H9 (cell line): Measurements from ENCODE around the gene GADD45GIP1. TPM values are rescaled to one million over a fixed set of nuclear protein-coding genes. Genes with fewer than 3 reads are reported as not detected.

ENCODE experiments used
- DNase-seq: peaks from one replicate; pipeline ENCODE4 v3.0.0-alpha.2; 2017
- H2AFZ ChIP-seq: one replicate; pipeline ENCODE4 v1.6.1; 2013; ENCODE audit warnings: mild to moderate bottlenecking, low read length, control low read depth, moderate library complexity
- H2AK5ac ChIP-seq: 2 replicates; pipeline ENCODE4 v1.6.1; 2013; ENCODE audit warnings: low read length, control low read depth, mixed read lengths; ENCODE audit not compliant: insufficient read length
- H2BK120ac ChIP-seq: one replicate; pipeline ENCODE4 v1.6.1; 2013; ENCODE audit warnings: low read depth, mild to moderate bottlenecking, low read length, control low read depth, inconsistent platforms; ENCODE audit not compliant: poor library complexity, severe bottlenecking
- H2BK12ac ChIP-seq: 2 replicates; pipeline ENCODE4 v1.6.1; 2013; ENCODE audit warnings: low read length, control low read depth, mixed read lengths, low read depth; ENCODE audit not compliant: insufficient read length
- H2BK15ac ChIP-seq: 2 replicates; pipeline ENCODE4 v1.6.1; 2013; ENCODE audit warnings: low read depth, low read length, control low read depth
- H2BK20ac ChIP-seq: one replicate; pipeline ENCODE4 v1.6.1; 2013; ENCODE audit warnings: low read depth, mild to moderate bottlenecking, low read length, control low read depth, inconsistent platforms; ENCODE audit not compliant: poor library complexity, severe bottlenecking
- H2BK5ac ChIP-seq: 2 replicates; pipeline ENCODE4 v1.6.1; 2013; ENCODE audit warnings: low read length, control low read depth, mixed read lengths; ENCODE audit not compliant: insufficient read length
- H3K14ac ChIP-seq: 2 replicates; pipeline ENCODE4 v1.6.1; 2013; ENCODE audit warnings: low read length, control low read depth; ENCODE audit not compliant: insufficient read depth
- H3K18ac ChIP-seq: 2 replicates; pipeline ENCODE4 v1.6.1; 2013; ENCODE audit warnings: low read depth, mild to moderate bottlenecking, mixed read lengths, low read length, control low read depth; ENCODE audit not compliant: insufficient read length
- H3K23ac ChIP-seq: 2 replicates; pipeline ENCODE4 v1.6.1; 2013; ENCODE audit warnings: low read length, control low read depth, mixed read lengths, low read depth; ENCODE audit not compliant: insufficient read length
- H3K23me2 ChIP-seq: 2 replicates; pipeline ENCODE4 v1.6.1; 2013; ENCODE audit warnings: low read depth, mild to moderate bottlenecking, mixed read lengths, low read length, control low read depth; ENCODE audit not compliant: insufficient read length, poor library complexity, severe bottlenecking
- H3K27ac ChIP-seq: 2 replicates; pipeline ENCODE4 v1.5.1; 2013; ENCODE audit warnings: low read length, control low read depth, mixed read lengths, low read depth; ENCODE audit not compliant: insufficient read length
- H3K27me3 ChIP-seq: 2 replicates; pipeline ENCODE4 v1.6.1; 2013; ENCODE audit warnings: low read length, control low read depth, inconsistent platforms; ENCODE audit not compliant: insufficient read depth
- H3K4ac ChIP-seq: 2 replicates; pipeline ENCODE4 v1.6.1; 2013; ENCODE audit warnings: low read depth, mild to moderate bottlenecking, control low read depth, inconsistent platforms, low read length, moderate library complexity
- H3K4me1 ChIP-seq: 2 replicates; pipeline ENCODE4 v1.6.1; 2013; ENCODE audit warnings: low read length, control low read depth, inconsistent platforms; ENCODE audit not compliant: insufficient read depth
- H3K4me2 ChIP-seq: 2 replicates; pipeline ENCODE4 v1.6.1; 2013; ENCODE audit warnings: low read length, control low read depth, mixed read lengths; ENCODE audit not compliant: insufficient read length, insufficient read depth
- H3K56ac ChIP-seq: 2 replicates; pipeline ENCODE4 v1.6.1; 2013; ENCODE audit warnings: low read depth, mild to moderate bottlenecking, mixed read lengths, low read length, control low read depth; ENCODE audit not compliant: insufficient read length
- H3K79me1 ChIP-seq: 2 replicates; pipeline ENCODE4 v1.6.1; 2013; ENCODE audit warnings: low read depth, mild to moderate bottlenecking, moderate library complexity, low read length, control low read depth, inconsistent platforms; ENCODE audit not compliant: insufficient read depth, poor library complexity, severe bottlenecking
- H3K79me2 ChIP-seq: 2 replicates; pipeline ENCODE4 v1.6.1; 2013; ENCODE audit warnings: low read length, control low read depth, inconsistent platforms; ENCODE audit not compliant: insufficient read depth
- H3K9ac ChIP-seq: 2 replicates; pipeline ENCODE4 v1.6.1; 2013; ENCODE audit warnings: low read length, control low read depth, mixed read lengths; ENCODE audit not compliant: insufficient read length; ENCODE audit errors: extremely low read depth
- H3K9me3 ChIP-seq: one replicate; pipeline ENCODE4 v1.6.1; 2013; ENCODE audit warnings: low read depth, low read length, inconsistent platforms; ENCODE audit not compliant: control insufficient read depth
- H3T11ph ChIP-seq: one replicate; pipeline ENCODE4 v1.6.1; 2013; ENCODE audit warnings: mild to moderate bottlenecking, low read length, control low read depth, inconsistent platforms
- H4K20me1 ChIP-seq: one replicate; pipeline ENCODE4 v1.6.1; 2013; ENCODE audit not compliant: control insufficient read depth, insufficient read length, insufficient read depth
- H4K5ac ChIP-seq: 2 replicates; pipeline ENCODE4 v1.6.1; 2013; ENCODE audit warnings: low read depth, mild to moderate bottlenecking, mixed read lengths, low read length, control low read depth; ENCODE audit not compliant: insufficient read length
- H4K8ac ChIP-seq: replicated peaks from 2 replicates; pipeline ENCODE4 v1.6.1; 2013; ENCODE audit warnings: low read length, control low read depth, mixed read lengths, low read depth; ENCODE audit not compliant: insufficient read length
- H4K91ac ChIP-seq: 2 replicates; pipeline ENCODE4 v1.6.1; 2013; ENCODE audit warnings: low read depth, mild to moderate bottlenecking, moderate library complexity, mixed read lengths, low read length, control low read depth; ENCODE audit not compliant: insufficient read length
- H3K27ac Mint-ChIP-seq, 3 experiments: 2 replicates in 2 of 3; 3 replicates in 1 of 3; pipeline ENCODE4 v1.8.0; 2020 to 2021; ENCODE audit warnings: mixed read lengths in 3 of 3, mild to moderate bottlenecking in 1 of 3, moderate library complexity in 1 of 3
- H3K27me3 Mint-ChIP-seq: 2 replicates; pipeline ENCODE4 v1.8.0; 2021; ENCODE audit warnings: low read depth, mild to moderate bottlenecking, moderate library complexity, mixed read lengths
- H3K36me3 Mint-ChIP-seq, 3 experiments: 2 replicates in 2 of 3; 3 replicates in 1 of 3; pipeline ENCODE4 v1.8.0; 2020 to 2021; ENCODE audit warnings: low read depth in 3 of 3, mixed read lengths in 3 of 3; ENCODE audit not compliant: insufficient read depth in 1 of 3
- H3K4me1 Mint-ChIP-seq, 2 experiments: 2 replicates each; pipeline ENCODE4 v1.8.0; 2020; ENCODE audit warnings: mixed read lengths in 2 of 2
- H3K4me3 Mint-ChIP-seq, 2 experiments: 2 replicates in 1 of 2; 3 replicates in 1 of 2; pipeline ENCODE4 v1.8.0; 2020 to 2021; ENCODE audit warnings: mild to moderate bottlenecking in 2 of 2, mixed read lengths in 2 of 2, moderate library complexity in 1 of 2
- H3K9me3 Mint-ChIP-seq, 2 experiments: 2 replicates in 1 of 2; 3 replicates in 1 of 2; pipeline ENCODE4 v1.8.0; 2020; ENCODE audit warnings: mild to moderate bottlenecking in 2 of 2, mixed read lengths in 2 of 2, moderate library complexity in 1 of 2
- WGBS: extraction: QIAGEN DNeasy Blood & Tissue Kit; methylation state at CpG from one replicate; pipeline ENCODE4 v1.1.7; 2013; ENCODE audit warnings: missing lambda C conversion rate, low lambda C conversion rate, mixed read lengths; ENCODE audit not compliant: insufficient read length; ENCODE audit errors: extremely low coverage; 5-methylcytosine and 5-hydroxymethylcytosine counted together
- total RNA-seq: library from RNA; stranded (reverse); gene quantifications from 2 replicates; pipeline ENCODE4 v1.2.1, GENCODE V29; 2021
- TF ChIP-seq, protein P1 (sequence below): fragments of 200-600 bp; sonication (generic); conservative IDR thresholded peaks from 3 replicates; pipeline ENCODE4 v1.8.0; 2021; ENCODE audit warnings: antibody characterized with exemption, mild to moderate bottlenecking

The GADD45GIP1 gene
- total RNA-seq, 1 experiment from 2014 or later, result 44.5 TPM

- H3K4ac ChIP-seq, result no peak overlapping the region
- H4K20me1 ChIP-seq, result no peaks in the 10 kb centered on the region
- H3K4me3 Mint-ChIP-seq, result no peak overlapping the region
- no peak overlapping the region for H2BK20ac ChIP-seq
- no peak overlapping the region for H2AK5ac ChIP-seq
- H3K27me3 Mint-ChIP-seq, result peaks cover 24% of the 10 kb centered on the region
- no peak overlapping the region for H2AFZ ChIP-seq
- H3K23ac ChIP-seq, result no peak overlapping the region
- TF ChIP-seq, protein P1, sequence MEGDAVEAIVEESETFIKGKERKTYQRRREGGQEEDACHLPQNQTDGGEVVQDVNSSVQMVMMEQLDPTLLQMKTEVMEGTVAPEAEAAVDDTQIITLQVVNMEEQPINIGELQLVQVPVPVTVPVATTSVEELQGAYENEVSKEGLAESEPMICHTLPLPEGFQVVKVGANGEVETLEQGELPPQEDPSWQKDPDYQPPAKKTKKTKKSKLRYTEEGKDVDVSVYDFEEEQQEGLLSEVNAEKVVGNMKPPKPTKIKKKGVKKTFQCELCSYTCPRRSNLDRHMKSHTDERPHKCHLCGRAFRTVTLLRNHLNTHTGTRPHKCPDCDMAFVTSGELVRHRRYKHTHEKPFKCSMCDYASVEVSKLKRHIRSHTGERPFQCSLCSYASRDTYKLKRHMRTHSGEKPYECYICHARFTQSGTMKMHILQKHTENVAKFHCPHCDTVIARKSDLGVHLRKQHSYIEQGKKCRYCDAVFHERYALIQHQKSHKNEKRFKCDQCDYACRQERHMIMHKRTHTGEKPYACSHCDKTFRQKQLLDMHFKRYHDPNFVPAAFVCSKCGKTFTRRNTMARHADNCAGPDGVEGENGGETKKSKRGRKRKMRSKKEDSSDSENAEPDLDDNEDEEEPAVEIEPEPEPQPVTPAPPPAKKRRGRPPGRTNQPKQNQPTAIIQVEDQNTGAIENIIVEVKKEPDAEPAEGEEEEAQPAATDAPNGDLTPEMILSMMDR, result no peak
- H4K8ac ChIP-seq, result no peak overlapping the region
- H3K18ac ChIP-seq, result no peak overlapping the region
- H3K4me1 ChIP-seq, result no peaks in the 10 kb centered on the region
- H4K91ac ChIP-seq, result no peak overlapping the region
- H3K14ac ChIP-seq, result no peak overlapping the region
- H2BK12ac ChIP-seq, result no peak overlapping the region
- no peaks in the 10 kb centered on the region for H3K79me2 ChIP-seq
- no peak overlapping the region for H3K56ac ChIP-seq
- no CpG with 5 or more reads among the region's 10 CpGs for WGBS
- H3T11ph ChIP-seq, result no peak overlapping the region
- no peaks in the 10 kb centered on the region for H3K9me3 ChIP-seq
- no peak overlapping the region for H2BK15ac ChIP-seq
- H4K5ac ChIP-seq, result no peak overlapping the region
- H2BK120ac ChIP-seq, result no peak overlapping the region
- no peak overlapping the region for H2BK5ac ChIP-seq
- H3K4me2 ChIP-seq, result no peak overlapping the region
- H3K27me3 ChIP-seq, result peaks cover 10% of the 10 kb centered on the region; the same call in 1 of the 2 replicates
- no peak for DNase-seq
- no peaks in the 10 kb centered on the region for H3K23me2 ChIP-seq
- H3K9me3 Mint-ChIP-seq, result no peaks in the 10 kb centered on the region; a peak in 2 of 5 replicates
- no peaks in the 10 kb centered on the region for H3K79me1 ChIP-seq
- peaks cover 8 to 12% of the 10 kb centered on the region in 2 experiments for H3K4me1 Mint-ChIP-seq
- H3K36me3 Mint-ChIP-seq, result no peaks in the 10 kb centered on the region
- no peak overlapping the region for H3K9ac ChIP-seq
- H3K27ac ChIP-seq, result no peak overlapping the region
- H3K27ac Mint-ChIP-seq, result no peak overlapping the region
These were observed 30.8 kb upstream of the GADD45GIP1 start for GRCh38 chr19:12987781-12988180.
